Measurements from ENCODE around the gene FSTL4. TPM values are rescaled to one million over a fixed set of nuclear protein-coding genes. Genes with fewer than 3 reads are reported as not detected.

Gene FSTL4
- total and polyA plus RNA-seq, 2 experiments from 2014 or later = 1.4 to 2.8 TPM

DNA sequence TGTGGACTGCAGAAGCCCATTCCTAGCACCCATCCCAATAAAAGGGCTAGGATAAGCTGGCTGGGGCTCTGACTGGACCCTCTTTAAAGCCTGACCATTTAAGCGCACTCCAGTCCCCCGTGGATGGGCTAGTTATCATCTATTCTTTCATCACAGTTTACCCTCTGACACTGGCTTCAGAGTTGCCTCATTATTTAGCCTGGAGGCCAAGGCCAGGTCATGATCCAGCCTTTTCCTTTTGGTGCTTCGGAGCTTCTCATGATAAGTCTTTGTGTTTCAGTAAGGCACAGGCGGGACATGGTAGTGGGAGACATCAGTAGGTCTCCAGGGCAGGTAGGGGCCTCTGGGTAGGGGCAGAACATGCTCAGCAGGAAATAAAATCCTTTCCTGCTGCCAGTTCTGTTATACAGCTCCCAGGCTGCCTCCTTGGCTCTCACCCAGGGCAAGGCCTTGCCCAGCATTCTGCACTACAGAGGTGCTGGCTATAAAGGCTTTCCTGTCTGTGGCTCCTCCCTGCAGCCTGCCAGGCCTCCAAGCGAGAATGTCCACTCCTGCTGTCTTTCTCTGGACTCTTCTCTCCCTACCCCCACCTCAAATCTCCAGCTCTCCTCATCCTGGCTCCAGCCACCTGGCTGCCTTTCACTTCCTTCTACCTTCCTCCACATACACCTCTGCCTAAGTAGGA, 128.8 kb downstream of the FSTL4 start (continued):
- TF ChIP-seq, protein P1, sequence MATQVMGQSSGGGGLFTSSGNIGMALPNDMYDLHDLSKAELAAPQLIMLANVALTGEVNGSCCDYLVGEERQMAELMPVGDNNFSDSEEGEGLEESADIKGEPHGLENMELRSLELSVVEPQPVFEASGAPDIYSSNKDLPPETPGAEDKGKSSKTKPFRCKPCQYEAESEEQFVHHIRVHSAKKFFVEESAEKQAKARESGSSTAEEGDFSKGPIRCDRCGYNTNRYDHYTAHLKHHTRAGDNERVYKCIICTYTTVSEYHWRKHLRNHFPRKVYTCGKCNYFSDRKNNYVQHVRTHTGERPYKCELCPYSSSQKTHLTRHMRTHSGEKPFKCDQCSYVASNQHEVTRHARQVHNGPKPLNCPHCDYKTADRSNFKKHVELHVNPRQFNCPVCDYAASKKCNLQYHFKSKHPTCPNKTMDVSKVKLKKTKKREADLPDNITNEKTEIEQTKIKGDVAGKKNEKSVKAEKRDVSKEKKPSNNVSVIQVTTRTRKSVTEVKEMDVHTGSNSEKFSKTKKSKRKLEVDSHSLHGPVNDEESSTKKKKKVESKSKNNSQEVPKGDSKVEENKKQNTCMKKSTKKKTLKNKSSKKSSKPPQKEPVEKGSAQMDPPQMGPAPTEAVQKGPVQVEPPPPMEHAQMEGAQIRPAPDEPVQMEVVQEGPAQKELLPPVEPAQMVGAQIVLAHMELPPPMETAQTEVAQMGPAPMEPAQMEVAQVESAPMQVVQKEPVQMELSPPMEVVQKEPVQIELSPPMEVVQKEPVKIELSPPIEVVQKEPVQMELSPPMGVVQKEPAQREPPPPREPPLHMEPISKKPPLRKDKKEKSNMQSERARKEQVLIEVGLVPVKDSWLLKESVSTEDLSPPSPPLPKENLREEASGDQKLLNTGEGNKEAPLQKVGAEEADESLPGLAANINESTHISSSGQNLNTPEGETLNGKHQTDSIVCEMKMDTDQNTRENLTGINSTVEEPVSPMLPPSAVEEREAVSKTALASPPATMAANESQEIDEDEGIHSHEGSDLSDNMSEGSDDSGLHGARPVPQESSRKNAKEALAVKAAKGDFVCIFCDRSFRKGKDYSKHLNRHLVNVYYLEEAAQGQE (IDR thresholded peaks at IDR 0.05; ENCODE audit: unreplicated experiment) = no peak
- TF ChIP-seq, protein P2, sequence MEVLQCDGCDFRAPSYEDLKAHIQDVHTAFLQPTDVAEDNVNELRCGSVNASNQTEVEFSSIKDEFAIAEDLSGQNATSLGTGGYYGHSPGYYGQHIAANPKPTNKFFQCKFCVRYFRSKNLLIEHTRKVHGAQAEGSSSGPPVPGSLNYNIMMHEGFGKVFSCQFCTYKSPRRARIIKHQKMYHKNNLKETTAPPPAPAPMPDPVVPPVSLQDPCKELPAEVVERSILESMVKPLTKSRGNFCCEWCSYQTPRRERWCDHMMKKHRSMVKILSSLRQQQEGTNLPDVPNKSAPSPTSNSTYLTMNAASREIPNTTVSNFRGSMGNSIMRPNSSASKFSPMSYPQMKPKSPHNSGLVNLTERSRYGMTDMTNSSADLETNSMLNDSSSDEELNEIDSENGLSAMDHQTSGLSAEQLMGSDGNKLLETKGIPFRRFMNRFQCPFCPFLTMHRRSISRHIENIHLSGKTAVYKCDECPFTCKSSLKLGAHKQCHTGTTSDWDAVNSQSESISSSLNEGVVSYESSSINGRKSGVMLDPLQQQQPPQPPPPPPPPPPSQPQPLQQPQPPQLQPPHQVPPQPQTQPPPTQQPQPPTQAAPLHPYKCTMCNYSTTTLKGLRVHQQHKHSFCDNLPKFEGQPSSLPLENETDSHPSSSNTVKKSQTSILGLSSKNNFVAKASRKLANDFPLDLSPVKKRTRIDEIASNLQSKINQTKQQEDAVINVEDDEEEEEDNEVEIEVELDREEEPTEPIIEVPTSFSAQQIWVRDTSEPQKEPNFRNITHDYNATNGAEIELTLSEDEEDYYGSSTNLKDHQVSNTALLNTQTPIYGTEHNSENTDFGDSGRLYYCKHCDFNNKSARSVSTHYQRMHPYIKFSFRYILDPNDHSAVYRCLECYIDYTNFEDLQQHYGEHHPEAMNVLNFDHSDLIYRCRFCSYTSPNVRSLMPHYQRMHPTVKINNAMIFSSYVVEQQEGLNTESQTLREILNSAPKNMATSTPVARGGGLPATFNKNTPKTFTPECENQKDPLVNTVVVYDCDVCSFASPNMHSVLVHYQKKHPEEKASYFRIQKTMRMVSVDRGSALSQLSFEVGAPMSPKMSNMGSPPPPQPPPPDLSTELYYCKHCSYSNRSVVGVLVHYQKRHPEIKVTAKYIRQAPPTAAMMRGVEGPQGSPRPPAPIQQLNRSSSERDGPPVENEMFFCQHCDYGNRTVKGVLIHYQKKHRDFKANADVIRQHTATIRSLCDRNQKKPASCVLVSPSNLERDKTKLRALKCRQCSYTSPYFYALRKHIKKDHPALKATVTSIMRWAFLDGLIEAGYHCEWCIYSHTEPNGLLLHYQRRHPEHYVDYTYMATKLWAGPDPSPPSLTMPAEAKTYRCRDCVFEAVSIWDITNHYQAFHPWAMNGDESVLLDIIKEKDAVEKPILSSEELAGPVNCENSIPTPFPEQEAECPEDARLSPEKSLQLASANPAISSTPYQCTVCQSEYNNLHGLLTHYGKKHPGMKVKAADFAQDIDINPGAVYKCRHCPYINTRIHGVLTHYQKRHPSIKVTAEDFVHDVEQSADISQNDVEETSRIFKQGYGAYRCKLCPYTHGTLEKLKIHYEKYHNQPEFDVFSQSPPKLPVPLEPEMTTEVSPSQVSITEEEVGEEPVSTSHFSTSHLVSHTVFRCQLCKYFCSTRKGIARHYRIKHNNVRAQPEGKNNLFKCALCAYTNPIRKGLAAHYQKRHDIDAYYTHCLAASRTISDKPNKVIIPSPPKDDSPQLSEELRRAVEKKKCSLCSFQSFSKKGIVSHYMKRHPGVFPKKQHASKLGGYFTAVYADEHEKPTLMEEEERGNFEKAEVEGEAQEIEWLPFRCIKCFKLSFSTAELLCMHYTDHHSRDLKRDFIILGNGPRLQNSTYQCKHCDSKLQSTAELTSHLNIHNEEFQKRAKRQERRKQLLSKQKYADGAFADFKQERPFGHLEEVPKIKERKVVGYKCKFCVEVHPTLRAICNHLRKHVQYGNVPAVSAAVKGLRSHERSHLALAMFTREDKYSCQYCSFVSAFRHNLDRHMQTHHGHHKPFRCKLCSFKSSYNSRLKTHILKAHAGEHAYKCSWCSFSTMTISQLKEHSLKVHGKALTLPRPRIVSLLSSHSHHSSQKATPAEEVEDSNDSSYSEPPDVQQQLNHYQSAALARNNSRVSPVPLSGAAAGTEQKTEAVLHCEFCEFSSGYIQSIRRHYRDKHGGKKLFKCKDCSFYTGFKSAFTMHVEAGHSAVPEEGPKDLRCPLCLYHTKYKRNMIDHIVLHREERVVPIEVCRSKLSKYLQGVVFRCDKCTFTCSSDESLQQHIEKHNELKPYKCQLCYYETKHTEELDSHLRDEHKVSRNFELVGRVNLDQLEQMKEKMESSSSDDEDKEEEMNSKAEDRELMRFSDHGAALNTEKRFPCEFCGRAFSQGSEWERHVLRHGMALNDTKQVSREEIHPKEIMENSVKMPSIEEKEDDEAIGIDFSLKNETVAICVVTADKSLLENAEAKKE (CRISPR knock-in tag; IDR thresholded peaks at IDR 0.05) = no peak

DNA sequence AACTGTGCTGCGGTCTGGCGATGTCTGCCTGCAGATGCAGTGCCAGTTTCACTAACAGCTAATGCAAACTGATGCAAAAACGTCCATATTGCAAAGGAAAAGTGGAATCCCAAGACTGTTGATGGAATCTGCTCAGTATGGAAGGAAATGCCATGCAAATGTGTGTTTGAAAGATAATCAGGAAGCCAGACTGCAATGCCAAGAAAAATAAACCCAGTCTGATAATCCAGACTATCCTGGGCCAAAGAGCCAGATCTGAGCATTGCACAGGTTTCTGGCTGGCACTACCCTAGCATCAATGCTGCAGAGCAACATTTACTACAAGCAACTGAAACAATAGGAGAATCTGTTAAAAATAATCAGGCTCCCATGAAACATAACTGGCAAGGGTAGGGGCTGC, 130.3 kb downstream of the FSTL4 start:
- Mint-ChIP-seq H3K27ac (no peak overlapping the region), H3K9me3 (no peaks in the 10 kb centered on the region; the same call in 1 of the 3 replicates), H3K27me3 (ENCODE audit: insufficient read depth, low read depth, poor library complexity) (no peaks in the 10 kb centered on the region), H3K4me3 (no peak overlapping the region), H3K36me3 (ENCODE audit: low read depth) (no peaks in the 10 kb centered on the region), H3K4me1 (peaks cover 10% of the 10 kb centered on the region)
- Histone ChIP-seq H3F3A (replicated peaks; ENCODE audit: low read depth) (no peaks in the 10 kb centered on the region), H4K20me1 (replicated peaks; ENCODE audit: insufficient read depth) (no peaks in the 10 kb centered on the region), H2AFZ (no peak overlapping the region), H3K4me3 (no peak overlapping the region), H3K9me2 (ENCODE audit: insufficient read depth) (no peaks in the 10 kb centered on the region), H3K27ac (ENCODE audit: low read depth) (no peak overlapping the region), H3K4me2 (no peak overlapping the region), H3K27me3 (ENCODE audit: insufficient read depth) (no peaks in the 10 kb centered on the region), H3K4me1 (ENCODE audit: insufficient read depth) (peaks cover 9% of the 10 kb centered on the region; the same call in 1 of the 2 replicates), H3K79me2 (replicated peaks; ENCODE audit: insufficient read depth) (no peaks in the 10 kb centered on the region), H3K36me3 (ENCODE audit: insufficient read depth) (no peaks in the 10 kb centered on the region)
- ATAC-seq = no peak
- DNase-seq (ENCODE audit: low spot score) = no peak
- TF ChIP-seq ZNF114 (CRISPR knock-in tag; IDR thresholded peaks at IDR 0.05) (no peak), NANOG (IDR thresholded peaks at IDR 0.05; ENCODE audit: borderline replicate concordance) (no peak), CREB1 (CRISPR knock-in tag; IDR thresholded peaks at IDR 0.05; ENCODE audit: low read depth) (no peak), EZH2 (IDR thresholded peaks at IDR 0.05; ENCODE audit: low read depth, unreplicated experiment) (no peak)
